T-helper 1 cell treated with Interleukin-12 subunit alpha and Interleukin-12 subunit beta and Interleukin-4 antibody, amounts not matched to agents 30 μg/mL and 1 μg/mL, for 36 hours (primary cell): ENCODE data around the gene PLA2G4E.

Source experiments
- H3K27ac Mint-ChIP-seq: one replicate; pipeline ENCODE4 v1.8.0; 2021; ENCODE audit warnings: mild to moderate bottlenecking, mixed read lengths
- H3K27me3 Mint-ChIP-seq: one replicate; pipeline ENCODE4 v1.8.0; 2021; ENCODE audit warnings: low read depth, mixed read lengths
- H3K36me3 Mint-ChIP-seq: one replicate; pipeline ENCODE4 v1.8.0; 2021; ENCODE audit warnings: low read depth, mixed read lengths
- H3K4me1 Mint-ChIP-seq: one replicate; pipeline ENCODE4 v1.8.0; 2021; ENCODE audit warnings: low read depth, mixed read lengths
- H3K4me3 Mint-ChIP-seq: one replicate; pipeline ENCODE4 v1.8.0; 2021; ENCODE audit warnings: mild to moderate bottlenecking, moderate library complexity, mixed read lengths
- H3K9me3 Mint-ChIP-seq: one replicate; pipeline ENCODE4 v1.8.0; 2021; ENCODE audit warnings: mixed read lengths

PLA2G4E gene

GRCh38 chr15:41955807-41956525 is 64.9 kb downstream of the PLA2G4E start:
- no peak overlapping the region for H3K27ac Mint-ChIP-seq
- H3K4me1 Mint-ChIP-seq: peaks cover 20% of the 10 kb centered on the region
- no peaks in the 10 kb centered on the region for H3K27me3 Mint-ChIP-seq
- H3K9me3 Mint-ChIP-seq: no peaks in the 10 kb centered on the region
- H3K36me3 Mint-ChIP-seq: peaks cover 14% of the 10 kb centered on the region
- H3K4me3 Mint-ChIP-seq: no peak overlapping the region

DNA sequence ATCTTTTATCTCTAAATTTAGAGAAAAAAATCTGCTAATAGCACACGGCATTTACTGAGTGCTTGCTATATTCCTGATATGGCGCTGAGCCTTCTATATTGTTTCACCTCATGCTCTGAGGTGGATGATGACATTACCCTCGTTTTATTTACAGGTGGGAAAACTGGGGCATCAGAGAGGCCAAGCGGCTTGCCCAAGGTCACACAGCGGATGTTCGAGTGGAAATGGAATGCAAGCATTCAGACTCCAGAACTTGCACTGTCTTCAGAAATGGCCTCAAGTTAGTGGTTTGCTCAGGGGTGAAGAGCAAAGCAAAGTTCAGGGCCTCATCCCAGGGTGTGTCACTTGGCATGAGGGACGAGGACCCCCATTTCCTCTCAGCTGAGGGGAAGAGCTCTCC is 65.7 kb downstream of the PLA2G4E start:
- H3K27me3 Mint-ChIP-seq: no peaks in the 10 kb centered on the region
- no peaks in the 10 kb centered on the region for H3K9me3 Mint-ChIP-seq
- H3K27ac Mint-ChIP-seq: no peak overlapping the region
- H3K4me1 Mint-ChIP-seq: peaks cover 19% of the 10 kb centered on the region
- peaks cover 18% of the 10 kb centered on the region for H3K36me3 Mint-ChIP-seq
- no peak overlapping the region for H3K4me3 Mint-ChIP-seq

DNA sequence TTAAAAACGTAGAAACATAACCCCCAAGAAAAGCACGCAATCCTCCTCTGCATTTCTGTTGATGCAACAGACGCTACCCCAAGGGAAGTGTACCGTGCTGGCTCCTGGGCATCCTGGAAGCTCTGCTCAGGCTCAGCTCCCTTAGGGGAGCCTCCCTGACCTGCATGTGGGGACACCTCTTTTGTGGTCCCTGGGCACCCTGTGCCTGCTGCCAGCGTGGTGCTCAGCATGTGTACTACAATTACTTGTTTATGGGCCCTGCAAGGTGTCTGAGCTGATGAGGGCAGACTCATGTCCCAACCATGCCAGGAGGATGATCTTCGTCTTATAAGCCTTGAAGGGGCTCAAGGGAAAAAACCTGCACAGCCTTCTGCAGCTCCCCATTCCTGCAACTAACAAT is 66.8 kb downstream of the PLA2G4E start:
- no peaks in the 10 kb centered on the region for H3K27me3 Mint-ChIP-seq
- no peak overlapping the region for H3K4me3 Mint-ChIP-seq
- H3K27ac Mint-ChIP-seq: no peak overlapping the region
- H3K4me1 Mint-ChIP-seq: peaks cover 19% of the 10 kb centered on the region
- H3K36me3 Mint-ChIP-seq: peaks cover 14% of the 10 kb centered on the region
- no peaks in the 10 kb centered on the region for H3K9me3 Mint-ChIP-seq

- Mint-ChIP-seq H3K9me3 (no peaks in the 10 kb centered on the region), H3K36me3 (peaks cover 16% of the 10 kb centered on the region), H3K27ac (no peak overlapping the region), H3K27me3 (no peaks in the 10 kb centered on the region), H3K4me3 (no peak overlapping the region), H3K4me1 (peaks cover 8% of the 10 kb centered on the region)
Measured at GRCh38 chr15:41952013-41952563, 68.8 kb downstream of the PLA2G4E start.

- Mint-ChIP-seq H3K27ac (no peak overlapping the region), H3K27me3 (no peaks in the 10 kb centered on the region), H3K36me3 (peaks cover 16% of the 10 kb centered on the region), H3K4me3 (no peak overlapping the region), H3K4me1 (peaks cover 6% of the 10 kb centered on the region), H3K9me3 (no peaks in the 10 kb centered on the region)
Measured at GRCh38 chr15:41951571-41951970, 69.3 kb downstream of the PLA2G4E start.

- H3K4me1 Mint-ChIP-seq: peaks cover 4% of the 10 kb centered on the region
- H3K27me3 Mint-ChIP-seq: no peaks in the 10 kb centered on the region
- H3K4me3 Mint-ChIP-seq: no peak overlapping the region
- H3K36me3 Mint-ChIP-seq: peaks cover 19% of the 10 kb centered on the region
- H3K9me3 Mint-ChIP-seq: no peaks in the 10 kb centered on the region
- no peak overlapping the region for H3K27ac Mint-ChIP-seq
Measured at GRCh38 chr15:41950489-41950888, 70.4 kb downstream of the PLA2G4E start.

DNA sequence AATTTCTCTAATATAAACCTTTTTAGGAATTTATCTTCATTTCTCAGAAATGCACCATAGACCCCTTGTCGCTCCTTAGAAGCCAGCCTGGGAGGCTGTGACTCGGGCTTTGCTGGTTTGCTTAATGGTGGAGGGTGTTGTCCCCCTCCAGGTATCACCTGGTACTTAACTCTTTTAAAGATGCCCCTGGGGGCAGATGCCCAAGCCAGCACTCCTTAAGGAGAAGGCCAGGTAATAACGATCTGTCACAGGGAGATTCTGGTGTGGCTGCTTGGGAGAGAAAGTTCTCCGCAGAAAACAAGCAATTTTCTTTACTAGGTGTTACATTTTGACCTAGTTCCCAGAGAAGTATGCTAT is 70.7 kb downstream of the PLA2G4E start:
- H3K27ac Mint-ChIP-seq: no peak overlapping the region
- H3K9me3 Mint-ChIP-seq: no peaks in the 10 kb centered on the region
- H3K27me3 Mint-ChIP-seq: no peaks in the 10 kb centered on the region
- H3K4me3 Mint-ChIP-seq: no peak overlapping the region
- H3K36me3 Mint-ChIP-seq: peaks cover 20% of the 10 kb centered on the region
- H3K4me1 Mint-ChIP-seq: peaks cover 7% of the 10 kb centered on the region

GRCh38 chr15:41949401-41950126 is 71.3 kb downstream of the PLA2G4E start:
- peaks cover 20% of the 10 kb centered on the region for H3K36me3 Mint-ChIP-seq
- no peak overlapping the region for H3K4me3 Mint-ChIP-seq
- H3K4me1 Mint-ChIP-seq: peaks cover 7% of the 10 kb centered on the region
- H3K27ac Mint-ChIP-seq: no peak overlapping the region
- no peaks in the 10 kb centered on the region for H3K27me3 Mint-ChIP-seq
- H3K9me3 Mint-ChIP-seq: no peaks in the 10 kb centered on the region

DNA sequence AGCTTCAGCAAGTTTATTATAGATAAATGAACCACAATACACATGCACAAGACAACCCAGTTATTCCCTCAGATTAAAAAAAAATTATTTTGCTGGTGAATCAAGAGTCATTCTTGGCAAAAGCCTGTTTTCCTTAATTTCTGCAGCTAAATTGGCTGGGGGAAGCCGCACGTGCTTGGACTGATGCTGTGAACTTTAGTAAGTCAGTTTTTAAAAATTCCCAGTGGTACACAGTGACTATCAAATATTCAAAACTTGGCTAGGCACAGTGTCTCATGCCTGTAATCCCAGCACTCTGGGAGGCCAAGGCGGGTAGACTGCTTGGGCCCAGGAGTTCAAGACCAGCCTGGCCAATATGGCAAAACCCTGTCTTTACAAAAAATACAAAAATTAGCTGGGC is 72.4 kb downstream of the PLA2G4E start:
- Mint-ChIP-seq H3K27ac (no peak overlapping the region), H3K9me3 (no peaks in the 10 kb centered on the region), H3K27me3 (no peaks in the 10 kb centered on the region), H3K4me3 (no peak overlapping the region), H3K4me1 (peaks cover 11% of the 10 kb centered on the region), H3K36me3 (peaks cover 23% of the 10 kb centered on the region)

DNA sequence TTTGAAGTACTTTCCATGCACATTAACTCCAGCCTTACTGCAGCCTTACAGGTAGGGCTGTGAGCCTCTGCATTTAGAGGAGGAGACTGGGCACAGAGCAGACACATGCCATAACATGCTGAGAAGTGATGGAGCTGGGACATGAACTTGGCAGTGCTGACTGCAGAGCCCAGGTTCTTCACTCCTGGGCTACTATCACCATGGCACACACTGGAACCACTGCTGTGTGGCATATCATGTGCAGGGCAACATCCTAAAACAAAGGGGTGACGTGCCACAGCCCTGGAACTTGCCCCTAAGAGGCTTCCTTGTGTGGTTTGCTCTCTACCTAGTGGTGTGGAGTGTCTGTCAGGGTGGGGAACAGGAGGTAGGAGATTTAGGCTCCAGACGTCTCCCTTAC is 73.9 kb downstream of the PLA2G4E start:
- H3K27ac Mint-ChIP-seq: no peak overlapping the region

DNA sequence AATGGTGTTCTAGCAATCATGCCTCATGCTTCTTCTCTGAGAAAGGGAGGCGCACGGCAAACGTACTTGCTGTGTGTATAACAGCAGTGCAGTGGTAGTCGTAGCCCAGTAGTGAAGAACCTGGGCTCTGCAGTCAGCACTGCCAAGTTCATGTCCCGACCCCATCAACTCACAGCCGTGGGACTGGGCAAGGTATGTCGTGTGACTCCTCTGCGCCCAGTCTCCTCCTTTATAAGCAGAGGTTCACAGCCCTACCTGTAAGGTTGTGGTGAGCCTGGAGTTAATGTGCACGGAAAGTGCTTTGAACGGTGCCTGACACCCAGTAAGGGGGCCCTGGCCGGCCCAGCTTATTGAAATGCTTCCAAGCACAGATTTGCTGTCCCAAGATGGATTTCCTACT is 75.1 kb downstream of the PLA2G4E start:
- Mint-ChIP-seq H3K4me1 (peaks cover 19% of the 10 kb centered on the region), H3K36me3 (peaks cover 29% of the 10 kb centered on the region), H3K4me3 (no peak overlapping the region), H3K9me3 (no peaks in the 10 kb centered on the region), H3K27me3 (no peaks in the 10 kb centered on the region), H3K27ac (no peak overlapping the region)

More for the DNA sequence above, 73.9 kb downstream of the PLA2G4E start:
- H3K36me3 Mint-ChIP-seq: peaks cover 31% of the 10 kb centered on the region
- H3K9me3 Mint-ChIP-seq: no peaks in the 10 kb centered on the region
- H3K27me3 Mint-ChIP-seq: no peaks in the 10 kb centered on the region
- peaks cover 14% of the 10 kb centered on the region for H3K4me1 Mint-ChIP-seq
- H3K4me3 Mint-ChIP-seq: no peak overlapping the region

GRCh38 chr15:41945221-41945620 is 75.6 kb downstream of the PLA2G4E start:
- Mint-ChIP-seq H3K4me1 (peaks cover 24% of the 10 kb centered on the region), H3K36me3 (peaks cover 30% of the 10 kb centered on the region), H3K4me3 (no peak overlapping the region), H3K9me3 (no peaks in the 10 kb centered on the region), H3K27ac (no peak overlapping the region), H3K27me3 (no peaks in the 10 kb centered on the region)

DNA sequence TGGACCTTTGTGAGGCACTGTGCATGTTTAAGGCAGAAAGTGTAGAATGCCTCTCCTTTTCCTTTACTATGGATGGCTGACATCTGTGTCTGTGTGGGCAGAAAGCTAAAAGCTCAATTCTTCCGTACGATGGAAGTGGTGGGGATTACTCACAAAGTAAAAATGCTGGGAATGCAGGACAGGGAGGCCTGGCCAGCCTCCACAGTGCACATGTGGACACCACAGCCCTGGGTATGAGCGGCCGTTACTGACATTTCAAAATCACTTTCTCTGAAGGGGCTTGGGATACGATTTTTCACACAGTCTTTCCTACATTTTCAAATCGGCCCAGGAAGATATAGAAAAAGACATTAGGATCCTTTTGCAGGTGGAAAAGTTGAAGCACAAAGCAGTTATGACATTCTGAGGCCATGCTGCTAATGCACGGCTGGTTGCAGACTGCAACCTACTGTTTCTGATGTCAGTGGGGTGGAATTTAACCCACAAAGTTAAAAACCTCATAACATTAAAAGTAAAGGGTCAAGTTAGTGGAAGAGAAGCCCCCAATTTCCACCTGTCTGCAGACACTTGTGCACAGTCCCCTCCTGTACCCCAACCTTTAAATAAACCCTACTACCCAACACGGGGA is 76.4 kb downstream of the PLA2G4E start:
- H3K4me3 Mint-ChIP-seq: no peak overlapping the region
- peaks cover 27% of the 10 kb centered on the region for H3K4me1 Mint-ChIP-seq
- H3K27ac Mint-ChIP-seq: no peak overlapping the region
- no peaks in the 10 kb centered on the region for H3K9me3 Mint-ChIP-seq
- H3K36me3 Mint-ChIP-seq: peaks cover 31% of the 10 kb centered on the region
- no peaks in the 10 kb centered on the region for H3K27me3 Mint-ChIP-seq

DNA sequence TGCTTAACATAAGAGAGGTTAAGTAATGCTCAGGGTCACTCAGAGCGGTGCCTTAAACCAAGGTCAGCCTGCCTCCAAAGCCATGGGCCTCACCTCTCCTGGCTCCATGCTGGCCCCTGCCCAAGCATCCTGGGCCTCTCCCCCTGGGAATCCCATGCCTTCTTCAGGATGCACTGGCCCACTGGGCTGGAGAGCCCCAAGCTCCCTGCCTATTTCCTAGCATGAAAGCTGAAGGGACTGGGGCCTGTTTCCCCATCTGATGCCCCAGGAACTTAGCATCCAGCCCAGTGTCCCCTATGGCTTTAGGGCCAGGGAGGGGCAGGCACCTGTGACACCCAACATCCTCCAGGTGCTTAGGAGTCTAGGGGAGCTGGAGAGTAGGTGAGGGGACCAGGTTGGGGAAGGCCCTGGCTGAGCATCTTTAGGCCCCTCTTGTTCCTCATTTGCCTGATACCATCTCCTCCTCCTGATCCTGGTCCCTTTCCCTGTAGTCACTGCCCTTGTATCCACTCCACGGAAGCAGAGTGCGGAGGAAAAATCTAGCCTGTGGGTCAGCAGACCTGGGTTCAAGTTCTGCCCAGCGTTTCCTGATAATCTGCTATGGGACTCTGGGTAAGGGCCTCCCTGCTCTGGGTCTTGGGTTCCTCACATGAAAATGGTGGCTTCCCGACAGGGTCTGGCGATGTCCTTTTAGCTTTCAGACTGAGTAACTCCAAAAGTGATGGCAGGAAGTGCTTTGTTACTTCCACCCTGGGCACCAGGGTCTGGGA is 77.1 kb downstream of the PLA2G4E start:
- Mint-ChIP-seq H3K27ac (peak overlapping the region; percentile 11), H3K27me3 (no peaks in the 10 kb centered on the region), H3K9me3 (no peaks in the 10 kb centered on the region), H3K4me3 (no peak overlapping the region), H3K4me1 (peaks cover 30% of the 10 kb centered on the region), H3K36me3 (peaks cover 31% of the 10 kb centered on the region)
